ENCODE data around the gene ZSWIM5. TPM values are rescaled to one million over a fixed set of nuclear protein-coding genes. Genes with fewer than 3 reads are reported as not detected.
"Not testable (repeated sequence)": the region's sequence is repeated elsewhere in the genome, so short reads cannot be mapped to it uniquely, and the experiment has no call there.

ZSWIM5 gene
- total and polyA plus RNA-seq, 4 donors: 0.25 to 2.8 (median 1.7) TPM

- H3K9me3 ChIP-seq (ENCODE audit: control insufficient read depth, low read length); DNase-seq; H3K4me1 ChIP-seq (ENCODE audit: control insufficient read depth in 1 of 2, insufficient read depth in 2 of 2, low read length in 2 of 2); intact Hi-C loops (cut with DNase I); H3K4me3 ChIP-seq (ENCODE audit: low read length in 2 of 2); H3K36me3 ChIP-seq (ENCODE audit: control insufficient read depth in 1 of 2, insufficient read depth in 2 of 2, low read length in 1 of 2); H3K27ac ChIP-seq (ENCODE audit: low read depth in 1 of 2, low read length in 2 of 2); H3K27me3 ChIP-seq (ENCODE audit: control insufficient read depth in 1 of 2, insufficient read depth in 2 of 2, low read length in 1 of 2); ATAC-seq (ENCODE audit: low FRiP score): not testable (repeated sequence)
- 95 to 100% methylated on average over 1 to 2 of the region's 2 CpGs for WGBS, 2 donors
These were observed 42.1 kb downstream of the ZSWIM5 start for GRCh38 chr1:45164307-45164706.

GRCh38 chr1:45163111-45163510, 43.3 kb downstream of the ZSWIM5 start:
- DNase-seq; H3K27me3 ChIP-seq (ENCODE audit: control insufficient read depth in 1 of 2, insufficient read depth in 2 of 2, low read length in 1 of 2); H3K4me1 ChIP-seq (ENCODE audit: control insufficient read depth in 1 of 2, insufficient read depth in 2 of 2, low read length in 2 of 2); ATAC-seq (ENCODE audit: low FRiP score); H3K9me3 ChIP-seq (ENCODE audit: control insufficient read depth, low read length); H3K36me3 ChIP-seq (ENCODE audit: control insufficient read depth in 1 of 2, insufficient read depth in 2 of 2, low read length in 1 of 2); H3K4me3 ChIP-seq (ENCODE audit: low read length in 2 of 2); H3K27ac ChIP-seq (ENCODE audit: low read depth in 1 of 2, low read length in 2 of 2); intact Hi-C loops (cut with DNase I): not testable (repeated sequence)
- whole genome bisulfite sequencing, 2 donors: 92 to 95% methylated on average over 3 of the region's 3 CpGs

- H3K4me1 ChIP-seq (ENCODE audit: control insufficient read depth in 1 of 2, insufficient read depth in 2 of 2, low read length in 2 of 2); H3K4me3 ChIP-seq (ENCODE audit: low read length in 2 of 2); H3K27me3 ChIP-seq (ENCODE audit: control insufficient read depth in 1 of 2, insufficient read depth in 2 of 2, low read length in 1 of 2); DNase-seq; H3K36me3 ChIP-seq (ENCODE audit: control insufficient read depth in 1 of 2, insufficient read depth in 2 of 2, low read length in 1 of 2); ATAC-seq (ENCODE audit: low FRiP score); intact Hi-C loops (cut with DNase I); H3K27ac ChIP-seq (ENCODE audit: low read depth in 1 of 2, low read length in 2 of 2); H3K9me3 ChIP-seq (ENCODE audit: control insufficient read depth, low read length): not testable (repeated sequence)
- 86% methylated on average over 14 of the region's 14 CpGs for WGBS, 2 donors
These were observed 44.1 kb downstream of the ZSWIM5 start for GRCh38 chr1:45162041-45163035.

GRCh38 chr1:45155957-45156356, 50.4 kb downstream of the ZSWIM5 start:
- H3K4me1 ChIP-seq (ENCODE audit: control insufficient read depth in 1 of 2, insufficient read depth in 2 of 2, low read length in 2 of 2): peaks cover 2% of the 10 kb centered on the region in 2 donors
- intact Hi-C loops (cut with DNase I): no loop called here
- H3K27ac ChIP-seq (ENCODE audit: low read depth in 1 of 2, low read length in 2 of 2): no peak overlapping the region
- DNase-seq (no peak), ATAC-seq (ENCODE audit: low FRiP score) (no peak)
- H3K36me3 ChIP-seq (ENCODE audit: control insufficient read depth in 1 of 2, insufficient read depth in 2 of 2, low read length in 1 of 2): no peaks in the 10 kb centered on the region
- H3K9me3 ChIP-seq (ENCODE audit: control insufficient read depth, low read length): no peaks in the 10 kb centered on the region
- no peak overlapping the region for H3K4me3 ChIP-seq (ENCODE audit: low read length in 2 of 2)
- H3K27me3 ChIP-seq (ENCODE audit: control insufficient read depth in 1 of 2, insufficient read depth in 2 of 2, low read length in 1 of 2): no peaks in the 10 kb centered on the region

- Histone ChIP-seq H3K36me3 (ENCODE audit: control insufficient read depth in 1 of 2, insufficient read depth in 2 of 2, low read length in 1 of 2) (no peaks in the 10 kb centered on the region), H3K27me3 (ENCODE audit: control insufficient read depth in 1 of 2, insufficient read depth in 2 of 2, low read length in 1 of 2) (no peaks in the 10 kb centered on the region), H3K4me1 (ENCODE audit: control insufficient read depth in 1 of 2, insufficient read depth in 2 of 2, low read length in 2 of 2) (peaks cover 2% of the 10 kb centered on the region in 2 donors), H3K4me3 (ENCODE audit: low read length in 2 of 2) (no peak overlapping the region), H3K27ac (ENCODE audit: low read depth in 1 of 2, low read length in 2 of 2) (no peak overlapping the region), H3K9me3 (ENCODE audit: control insufficient read depth, low read length) (no peaks in the 10 kb centered on the region)
- ATAC-seq (ENCODE audit: low FRiP score) (no peak), DNase-seq (no peak)
- intact Hi-C loops (cut with DNase I): no loop called here
- WGBS, 2 donors: 86 to 89% methylated on average over 7 of the region's 7 CpGs
These were observed 51.0 kb downstream of the ZSWIM5 start for GRCh38 chr1:45155423-45155822.

GRCh38 chr1:45152126-45152525, 54.3 kb downstream of the ZSWIM5 start:
- no peak for DNase-seq
- WGBS, 2 donors: 72 to 77% methylated on average over 3 of the region's 3 CpGs
- intact Hi-C loops (cut with DNase I): no loop called here
- no peaks in the 10 kb centered on the region for H3K27me3 ChIP-seq (ENCODE audit: control insufficient read depth in 1 of 2, insufficient read depth in 2 of 2, low read length in 1 of 2)
- H3K4me1 ChIP-seq (ENCODE audit: control insufficient read depth in 1 of 2, insufficient read depth in 2 of 2, low read length in 2 of 2): peaks cover 2% of the 10 kb centered on the region in 2 donors
- no peaks in the 10 kb centered on the region for H3K36me3 ChIP-seq (ENCODE audit: control insufficient read depth in 1 of 2, insufficient read depth in 2 of 2, low read length in 1 of 2)
- ATAC-seq (ENCODE audit: low FRiP score): no peak
- no peak overlapping the region for H3K27ac ChIP-seq (ENCODE audit: low read depth in 1 of 2, low read length in 2 of 2)
- no peaks in the 10 kb centered on the region for H3K9me3 ChIP-seq (ENCODE audit: control insufficient read depth, low read length)
- H3K4me3 ChIP-seq (ENCODE audit: low read length in 2 of 2): no peak overlapping the region

GRCh38 chr1:45148209-45148825, 58.1 kb downstream of the ZSWIM5 start:
- H3K36me3 ChIP-seq (ENCODE audit: control insufficient read depth in 1 of 2, insufficient read depth in 2 of 2, low read length in 1 of 2): no peaks in the 10 kb centered on the region
- no peak overlapping the region for H3K4me3 ChIP-seq (ENCODE audit: low read length in 2 of 2)
- intact Hi-C loops (cut with DNase I): no loop called here
- no peaks in the 10 kb centered on the region for H3K9me3 ChIP-seq (ENCODE audit: control insufficient read depth, low read length)
- peaks cover 2% of the 10 kb centered on the region in 2 donors for H3K4me1 ChIP-seq (ENCODE audit: control insufficient read depth in 1 of 2, insufficient read depth in 2 of 2, low read length in 2 of 2)
- ATAC-seq (ENCODE audit: low FRiP score) (no peak), DNase-seq (no peak)
- H3K27me3 ChIP-seq (ENCODE audit: control insufficient read depth in 1 of 2, insufficient read depth in 2 of 2, low read length in 1 of 2): no peaks in the 10 kb centered on the region
- H3K27ac ChIP-seq (ENCODE audit: low read depth in 1 of 2, low read length in 2 of 2): no peak overlapping the region
- 92 to 97% methylated on average over 1 of the region's 1 CpG for WGBS, 2 donors

GRCh38 chr1:45146833-45147232, 59.6 kb downstream of the ZSWIM5 start:
- ATAC-seq (ENCODE audit: low FRiP score) (no peak), DNase-seq (no peak)
- Histone ChIP-seq H3K36me3 (ENCODE audit: control insufficient read depth in 1 of 2, insufficient read depth in 2 of 2, low read length in 1 of 2) (no peaks in the 10 kb centered on the region), H3K4me1 (ENCODE audit: control insufficient read depth in 1 of 2, insufficient read depth in 2 of 2, low read length in 2 of 2) (no peaks in the 10 kb centered on the region), H3K4me3 (ENCODE audit: low read length in 2 of 2) (no peak overlapping the region), H3K9me3 (ENCODE audit: control insufficient read depth, low read length) (no peaks in the 10 kb centered on the region), H3K27ac (ENCODE audit: low read depth in 1 of 2, low read length in 2 of 2) (no peak overlapping the region), H3K27me3 (ENCODE audit: control insufficient read depth in 1 of 2, insufficient read depth in 2 of 2, low read length in 1 of 2) (no peaks in the 10 kb centered on the region)
- 67 to 76% methylated on average over 2 of the region's 2 CpGs for WGBS, 2 donors
- intact Hi-C loops (cut with DNase I): no loop called here

All from aorta (tissue), 5 donors.